ENCODE data around the gene RASD1.

The RASD1 gene

DNA sequence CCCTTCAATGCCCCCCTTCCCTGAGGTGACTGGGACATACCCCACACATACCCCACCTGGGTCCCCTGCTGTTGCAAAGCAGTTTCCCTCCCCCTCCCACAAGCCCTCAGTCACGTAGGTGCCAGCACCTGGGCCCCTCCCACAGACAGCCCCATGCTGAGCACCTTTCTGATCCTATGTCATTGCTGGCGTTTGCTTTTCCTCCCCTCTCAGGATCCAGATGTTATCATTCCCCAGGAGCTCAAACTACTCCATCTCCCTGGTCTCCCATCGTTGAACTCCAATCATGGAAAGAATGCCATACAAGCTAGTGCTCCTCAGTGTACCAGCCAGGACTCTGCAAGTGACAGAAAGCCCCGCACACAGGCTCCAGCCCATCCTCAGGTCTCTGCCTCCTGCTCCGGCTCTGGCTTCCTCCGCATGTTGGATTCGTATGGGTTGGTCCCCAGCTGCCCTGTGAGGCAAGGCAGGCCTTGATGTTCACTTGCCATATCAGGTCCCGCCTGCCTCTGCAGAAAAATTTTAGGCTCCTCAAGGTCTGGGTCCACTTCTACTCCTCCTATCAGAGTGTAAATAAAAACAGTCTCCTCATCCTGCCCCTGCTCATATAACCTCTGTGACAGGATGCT is 50.8 kb downstream of the RASD1 start:
- H3K9me3 Mint-ChIP-seq: no peaks in the 10 kb centered on the region
- no peak for DNase-seq

More for the DNA sequence above, 50.8 kb downstream of the RASD1 start:
- ATAC-seq: no peak
- Mint-ChIP-seq H3K36me3 (ENCODE audit: low read depth) (no peaks in the 10 kb centered on the region), H3K27me3 (no peaks in the 10 kb centered on the region), H3K4me1 (no peaks in the 10 kb centered on the region), H3K4me3 (no peak overlapping the region), H3K27ac (no peak overlapping the region)

Measured in activated naive CD8-positive, alpha-beta T cell treated with anti-CD3 and anti-CD28 coated beads, Interleukin-2, amount 50 U/mL, for 24 hours (primary cell).